PC-3 (cell line): ENCODE results near the gene NDUFC1. TPM values are rescaled to one million over a fixed set of nuclear protein-coding genes. Genes with fewer than 3 reads are reported as not detected.

Experiments used
- ATAC-seq: fragments of 200-7000 bp; cut with Tn5 transposase; 2 replicates; pipeline ENCODE4 v1.9.1; 2020; ENCODE audit warnings: mild to moderate bottlenecking, moderate library complexity
- BruUV-seq: library from RNA; stranded (reverse); fragments of 400-500 nt; replicated peaks from 2 replicates; lab custom pipeline; 2021; lab: Mats Ljungman, UMichigan
- CTCF ChIA-PET: fragments of 300-600 bp; sonication (Branson Sonifier 250); formaldehyde crosslinking; loops from one replicate; lab custom pipeline; 2022; ENCODE audit warnings: antibody characterized with exemption; lab: Charles Lee
- POLR2A ChIA-PET: fragments of 300-600 bp; sonication (Branson Sonifier 250); formaldehyde crosslinking; loops from one replicate; lab custom pipeline; 2022; ENCODE audit warnings: antibody characterized with exemption; ENCODE audit not compliant: unreplicated experiment; lab: Charles Lee
- DNase-seq: peaks from one replicate; pipeline ENCODE4 v3.0.0-alpha.2; 2015
- H2AFZ ChIP-seq: fragments of 300-600 bp; sonication (generic); 2 replicates; pipeline ENCODE4 v1.6.0; 2016; ENCODE audit warnings: antibody characterized with exemption, low read length
- H3F3A ChIP-seq: fragments of 300-600 bp; sonication (generic); one replicate; pipeline ENCODE4 v1.6.0; 2017; ENCODE audit warnings: antibody characterized with exemption, low read length, control low read depth, mild to moderate bottlenecking; ENCODE audit not compliant: unreplicated experiment
- H3K27ac ChIP-seq: fragments of 300-600 bp; sonication (generic); 2 replicates; pipeline ENCODE4 v1.5.1; 2016; ENCODE audit warnings: mild to moderate bottlenecking, low read length
- H3K27me3 ChIP-seq: fragments of 300-600 bp; sonication (generic); 2 replicates; pipeline ENCODE4 v1.6.1; 2016; ENCODE audit warnings: low read length, mixed read lengths
- H3K36me3 ChIP-seq: fragments of 300-600 bp; sonication (generic); 2 replicates; pipeline ENCODE4 v1.6.1; 2016; ENCODE audit warnings: low read depth, mixed run types, low read length, mixed read lengths
- H3K4me1 ChIP-seq: fragments of 300-600 bp; sonication (generic); 2 replicates; pipeline ENCODE4 v1.5.1; 2016; ENCODE audit warnings: low read length; ENCODE audit not compliant: insufficient read depth
- H3K4me2 ChIP-seq: fragments of 300-600 bp; sonication (generic); 2 replicates; pipeline ENCODE4 v1.6.0; 2016; ENCODE audit warnings: low read length
- H3K4me3 ChIP-seq: fragments of 300-600 bp; sonication (generic); 2 replicates; pipeline ENCODE4 v1.5.1; 2016; ENCODE audit warnings: mild to moderate bottlenecking, low read length, mixed read lengths
- H3K79me2 ChIP-seq: fragments of 300-600 bp; sonication (generic); 2 replicates; pipeline ENCODE4 v1.6.1; 2017; ENCODE audit warnings: low read length, mixed read lengths
- H3K9ac ChIP-seq: fragments of 300-600 bp; sonication (generic); 2 replicates; pipeline ENCODE4 v1.6.0; 2016; ENCODE audit warnings: mild to moderate bottlenecking, low read length
- H3K9me2 ChIP-seq: fragments of 300-600 bp; sonication (generic); replicated peaks from 2 replicates; pipeline ENCODE4 v1.6.1; 2016; ENCODE audit warnings: mixed run types, low read length, mixed read lengths
- H3K9me3 ChIP-seq: fragments of 300-600 bp; sonication (generic); 2 replicates; pipeline ENCODE4 v1.6.1; 2016; ENCODE audit warnings: low read length, mixed read lengths
- H4K20me1 ChIP-seq: fragments of 300-600 bp; sonication (generic); 2 replicates; pipeline ENCODE4 v1.6.1; 2016; ENCODE audit warnings: low read length, mixed read lengths
- CTCF ChIP-seq: fragments of 300-600 bp; sonication (generic); conservative IDR thresholded peaks from 2 replicates; pipeline ENCODE4 v1.5.1; 2017; ENCODE audit warnings: antibody characterized with exemption, low read depth, mild to moderate bottlenecking, low read length
- EZH2 ChIP-seq: fragments of 300-600 bp; sonication (generic); IDR thresholded peaks from one replicate; pipeline ENCODE4 v1.6.1; 2017; ENCODE audit warnings: antibody characterized with exemption, mild to moderate bottlenecking, low read length; ENCODE audit not compliant: unreplicated experiment
- EZH2phosphoT487 ChIP-seq: fragments of 300-600 bp; sonication (generic); IDR thresholded peaks from 2 replicates; pipeline ENCODE4 v1.6.1; 2018; ENCODE audit warnings: mild to moderate bottlenecking, antibody characterized with exemption, low read length, borderline replicate concordance
- intact Hi-C: fragments of 100-400 bp; cut with micrococcal nuclease; formaldehyde crosslinking; loops from 2 replicates; pipeline ENCODE4 v1.9.0; 2023
- total RNA-seq: library from RNA; depleted of rRNA; stranded (reverse); fragments of >200 nt; gene quantifications from 2 replicates; pipeline ENCODE4 v1.2.3, GENCODE V29; 2014

The NDUFC1 gene
- total RNA-seq, 1 experiment from 2014 or later: 92.9 TPM

- H3K9me3 ChIP-seq: no peaks in the 10 kb centered on the region
- H3K79me2 ChIP-seq: no peaks in the 10 kb centered on the region
- no peak overlapping the region for H2AFZ ChIP-seq
- H3K4me1 ChIP-seq: no peaks in the 10 kb centered on the region
- no peak overlapping the region for H3K27ac ChIP-seq
- H4K20me1 ChIP-seq: no peaks in the 10 kb centered on the region
- POLR2A ChIA-PET: no interaction called here
- H3K4me2 ChIP-seq: no peak overlapping the region
- H3K9ac ChIP-seq: no peak overlapping the region
- no peaks in the 10 kb centered on the region for H3F3A ChIP-seq
- H3K27me3 ChIP-seq: no peaks in the 10 kb centered on the region
- DNase-seq: no peak
- TF ChIP-seq CTCF: no peak
- TF ChIP-seq EZH2phosphoT487: no peak
- TF ChIP-seq EZH2: no peak
- ATAC-seq: no peak
- no peaks in the 10 kb centered on the region for H3K9me2 ChIP-seq
- H3K4me3 ChIP-seq: no peak overlapping the region
- no peaks in the 10 kb centered on the region for H3K36me3 ChIP-seq
- CTCF ChIA-PET: no interaction called here
- no TSS peak for BruUV-seq
- intact Hi-C loops: no loop called here
These were observed 48.6 kb downstream of the NDUFC1 start for GRCh38 chr4:139253713-139254112.

GRCh38 chr4:139253046-139253445 lies 49.2 kb downstream of the NDUFC1 start:
- Histone ChIP-seq H3K4me3 (no peak overlapping the region), H3F3A (no peaks in the 10 kb centered on the region), H3K9ac (no peak overlapping the region), H2AFZ (no peak overlapping the region), H3K27me3 (no peaks in the 10 kb centered on the region), H3K4me1 (no peaks in the 10 kb centered on the region), H3K79me2 (no peaks in the 10 kb centered on the region), H4K20me1 (no peaks in the 10 kb centered on the region), H3K27ac (no peak overlapping the region), H3K36me3 (no peaks in the 10 kb centered on the region), H3K9me2 (no peaks in the 10 kb centered on the region), H3K9me3 (no peaks in the 10 kb centered on the region), H3K4me2 (no peak overlapping the region)
- ATAC-seq: no peak
- DNase-seq: no peak
- CTCF ChIA-PET: no interaction called here
- intact Hi-C loops: no loop called here
- POLR2A ChIA-PET: no interaction called here
- TF ChIP-seq CTCF: no peak
- TF ChIP-seq EZH2phosphoT487: no peak
- no peak for TF ChIP-seq EZH2
- no TSS peak for BruUV-seq

- ChIA-PET POLR2A (interaction anchor here (0.5 kb wide), 1 partner anchor 409 kb away, joined by 3 read pairs; no protein-coding TSS in a partner anchor), CTCF (no interaction called here)
- BruUV-seq: no TSS peak
These were observed 54.5 kb downstream of the NDUFC1 start for GRCh38 chr4:139247700-139248238.

More at GRCh38 chr4:139247700-139248238, 54.5 kb downstream of the NDUFC1 start:
- no peaks in the 10 kb centered on the region for H3K79me2 ChIP-seq
- H2AFZ ChIP-seq: no peak overlapping the region
- H3K4me2 ChIP-seq: no peak overlapping the region
- intact Hi-C loops: no loop called here
- no peak overlapping the region for H3K27ac ChIP-seq
- H3K9me3 ChIP-seq: no peaks in the 10 kb centered on the region
- H3K27me3 ChIP-seq: no peaks in the 10 kb centered on the region
- H3K4me1 ChIP-seq: peaks cover 28% of the 10 kb centered on the region
- ATAC-seq (no peak), DNase-seq (no peak)
- TF ChIP-seq CTCF (no peak), EZH2 (no peak), EZH2phosphoT487 (no peak)
- H4K20me1 ChIP-seq: no peaks in the 10 kb centered on the region
- H3F3A ChIP-seq: peaks cover 6% of the 10 kb centered on the region
- H3K36me3 ChIP-seq: no peaks in the 10 kb centered on the region
- H3K9me2 ChIP-seq: no peaks in the 10 kb centered on the region
- no peak overlapping the region for H3K4me3 ChIP-seq
- H3K9ac ChIP-seq: no peak overlapping the region
